Transverse colon (tissue), 4 donors: Measurements from ENCODE around the gene SREK1IP1. TPM values are rescaled to one million over a fixed set of nuclear protein-coding genes. Genes with fewer than 3 reads are reported as not detected.
A peak's percentile ranks its signal among the peaks of the same experiment; 100 is the strongest.

Experiments used
- DNase-seq: peaks from one replicate; pipeline ENCODE4 v3.0.0-alpha.2; 2019
- H3K27ac ChIP-seq, 4 donors: fragments of 200-600 bp; sonication (generic); 2 replicates each; pipeline ENCODE4 v1.5.1; 2016 to 2018; ENCODE audit warnings: inconsistent platforms in 4 of 4
- H3K27me3 ChIP-seq: fragments of 200-600 bp; sonication (generic); 2 replicates; pipeline ENCODE4 v1.5.1; 2017; ENCODE audit warnings: inconsistent platforms
- H3K36me3 ChIP-seq, 4 donors: fragments of 200-600 bp; sonication (generic); 2 replicates each; pipeline ENCODE4 v1.5.1; 2017 to 2019; ENCODE audit warnings: inconsistent platforms in 4 of 4
- H3K4me1 ChIP-seq, 4 donors: fragments of 200-600 bp; sonication (generic); 2 replicates each; pipeline ENCODE4 v1.5.1; 2017 to 2020; ENCODE audit warnings: inconsistent platforms in 4 of 4
- H3K4me3 ChIP-seq, 4 donors: fragments of 200-600 bp; sonication (generic); 1 replicate in 1 of 4; 2 replicates in 3 of 4; pipeline versions ENCODE4 v1.5.1 to v1.6.1; 2017 to 2019; ENCODE audit warnings: inconsistent platforms in 4 of 4
- H3K9me3 ChIP-seq, 2 donors: fragments of 200-600 bp; sonication (generic); 2 replicates each; pipeline ENCODE4 v1.5.1; 2017 to 2019; ENCODE audit warnings: inconsistent platforms in 2 of 2
- CTCF ChIP-seq, 5 experiments: fragments of 200-600 bp in 3 of 5; fragments of 450-650 bp in 2 of 5; sonication (generic) in 3 of 5; IDR thresholded peaks; 1 replicate in 2 of 5; 2 replicates in 3 of 5; pipeline ENCODE4 v1.5.1; 2016 to 2017; ENCODE audit warnings: antibody characterized with exemption in 5 of 5, inconsistent platforms in 3 of 5, mild to moderate bottlenecking in 2 of 5, moderate library complexity in 1 of 5
- EP300 ChIP-seq: sonication (generic); formaldehyde crosslinking; IDR thresholded peaks from one replicate; pipeline ENCODE4 v1.6.1; 2017; ENCODE audit warnings: antibody characterized with exemption, low read depth
- POLR2A ChIP-seq: fragments of 450-650 bp; IDR thresholded peaks from one replicate; pipeline ENCODE4 v1.6.1; 2016; ENCODE audit warnings: antibody characterized with exemption, mild to moderate bottlenecking, moderate library complexity
- POLR2AphosphoS5 ChIP-seq, 3 donors: sonication (generic); formaldehyde crosslinking; IDR thresholded peaks; one replicate each; pipeline ENCODE4 v1.6.1; 2016; ENCODE audit warnings: antibody characterized with exemption in 3 of 3
- WGBS, 2 donors: methylation state at CpG; one replicate each; pipeline ENCODE4 v1.1.5; 2018; ENCODE audit warnings: low coverage in 1 of 2; 5-methylcytosine and 5-hydroxymethylcytosine counted together
- in situ Hi-C, 4 donors: fragments of 200-750 bp; cut with MboI; loops; one replicate each; pipeline versions ENCODE4 v1.15.0 to v1.15.1; 2017; ENCODE audit warnings: low sequenced_read_pairs in 3 of 4, low pct_ligation_motif_present in 1 of 4, low pct_unique_long_range_greater_than_20kb in 1 of 4
- intact Hi-C: fragments of 100-400 bp; cut with DNase I; formaldehyde crosslinking; loops from one replicate; pipeline ENCODE4 v1.15.1; 2023; ENCODE audit warnings: low total_unique reads
- total RNA-seq, 4 donors: library from RNA; depleted of rRNA; stranded (reverse); fragments of >200 nt; gene quantifications; one replicate each; pipeline ENCODE4 v1.1.0, GENCODE V29; 2016

Gene SREK1IP1
- total RNA-seq, 4 donors from 2014 or later = 4.0 to 14.1 (median 7.0) TPM

- Histone ChIP-seq H3K4me1 (peaks cover 0 to 8% (median 6%) of the 10 kb centered on the region in 4 donors), H3K4me3 (no peak overlapping the region), H3K9me3 (no peaks in the 10 kb centered on the region), H3K36me3 (no peaks in the 10 kb centered on the region), H3K27me3 (peaks cover 40% of the 10 kb centered on the region), H3K27ac (no peak overlapping the region)
- intact Hi-C loops (no loop called here), in situ Hi-C loops (no loop called here)
- 17 to 34% methylated on average over 1 to 3 of the region's 3 CpGs for WGBS, 2 donors
- no peak for DNase-seq
- TF ChIP-seq POLR2AphosphoS5 (IDR thresholded peaks at IDR 0.05) = no peak
- TF ChIP-seq CTCF (IDR thresholded peaks at IDR 0.05) = no peak
- TF ChIP-seq EP300 = no peak
- no peak for TF ChIP-seq POLR2A
Measured at GRCh38 chr5:64691291-64691690, 77.2 kb downstream of the SREK1IP1 start.

DNA sequence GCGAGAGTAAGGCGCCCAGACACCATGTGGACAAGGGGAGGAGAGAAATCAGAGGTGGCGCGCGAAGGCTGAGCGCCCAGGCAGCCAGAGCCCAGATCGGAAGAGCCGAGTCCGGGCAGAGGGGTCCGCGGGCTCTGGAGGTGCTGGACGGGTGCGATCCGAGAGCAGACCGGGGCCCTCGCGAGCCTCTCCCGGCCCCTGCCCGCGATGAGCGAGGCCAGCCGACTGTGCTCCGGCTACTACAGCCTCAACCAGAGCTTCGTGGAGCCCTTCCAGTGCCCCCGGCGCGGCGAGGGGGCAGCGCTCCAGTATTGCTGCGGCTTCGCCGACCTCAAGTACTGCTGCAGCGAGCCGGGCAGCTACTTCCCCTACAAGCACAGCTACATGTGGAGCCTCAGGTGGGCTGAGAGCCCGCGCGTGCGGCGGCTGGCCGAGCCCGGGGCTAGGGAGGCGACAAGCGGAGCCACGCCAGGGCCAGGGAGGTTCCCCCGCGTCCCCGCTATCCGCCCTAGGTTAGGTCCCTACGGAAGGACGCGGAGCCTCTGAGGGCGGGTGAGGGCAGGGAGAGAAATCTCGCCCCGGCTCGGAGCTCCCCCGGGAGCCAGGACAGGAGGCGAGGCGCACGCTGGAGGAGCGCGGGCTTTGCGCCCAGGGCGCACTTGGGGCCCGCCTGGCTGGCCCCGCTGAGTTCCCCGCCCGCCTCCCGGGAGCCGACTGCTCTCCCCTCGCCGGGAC, 77.9 kb downstream of the SREK1IP1 start, which contains the start of gene SHISAL2B:
TSS of gene SHISAL2B (plus strand) at position 87 of the 735 bp plus-strand sequence. CDS start at position 208, 121 bp downstream.
- TF ChIP-seq POLR2A (no peak), EP300 (no peak), POLR2AphosphoS5 (IDR thresholded peaks at IDR 0.05) (no peak), CTCF (IDR thresholded peaks at IDR 0.05) (no peak)
- 18% methylated on average over 57 of the region's 71 CpGs; no CpG with 5 or more reads in 1 of the 2 donors for WGBS, 2 donors
- H3K4me3 ChIP-seq = peak within 1 kb of the TSS in 1 of 4 donors; percentile 2
- H3K27ac ChIP-seq = no peak within 1 kb of the TSS
- peaks cover 40% of the 10 kb centered on the region for H3K27me3 ChIP-seq
- H3K4me1 ChIP-seq = peaks cover 0 to 8% (median 6%) of the 10 kb centered on the region in 4 donors
- intact Hi-C loops = no loop called here
- no peaks in the 10 kb centered on the region for H3K36me3 ChIP-seq
- in situ Hi-C loops = no loop called here
- no peak for DNase-seq
- H3K9me3 ChIP-seq = no peaks in the 10 kb centered on the region

DNA sequence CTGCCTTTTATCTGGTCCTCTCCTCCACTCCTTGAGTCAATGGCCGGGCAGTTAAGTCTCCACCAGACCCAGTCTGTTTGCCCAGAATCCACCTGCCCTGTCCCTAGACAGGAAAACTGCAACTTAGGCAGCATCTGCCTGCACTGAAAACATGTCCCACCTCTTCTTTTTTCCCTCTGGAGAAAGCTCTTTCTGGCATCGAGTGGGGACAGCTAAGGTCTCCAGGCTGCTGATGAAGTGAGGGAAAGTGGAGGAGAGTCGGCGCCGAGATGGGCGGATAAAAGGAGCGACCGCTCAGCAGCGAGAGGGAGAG, 78.4 kb downstream of the SREK1IP1 start:
- peaks cover 0 to 8% (median 6%) of the 10 kb centered on the region in 4 donors for H3K4me1 ChIP-seq
- H3K4me3 ChIP-seq = no peak overlapping the region
- no peaks in the 10 kb centered on the region for H3K36me3 ChIP-seq
- intact Hi-C loops (no loop called here), in situ Hi-C loops (no loop called here)
- TF ChIP-seq POLR2A (no peak), POLR2AphosphoS5 (IDR thresholded peaks at IDR 0.05) (no peak), EP300 (no peak), CTCF (IDR thresholded peaks at IDR 0.05) (no peak)
- H3K9me3 ChIP-seq = no peaks in the 10 kb centered on the region
- DNase-seq = no peak
- no peak overlapping the region for H3K27ac ChIP-seq
- peaks cover 40% of the 10 kb centered on the region for H3K27me3 ChIP-seq
- WGBS, 2 donors = 14 to 20% methylated on average over 1 to 9 of the region's 9 CpGs

GRCh38 chr5:64688965-64689364, 79.5 kb downstream of the SREK1IP1 start:
- H3K9me3 ChIP-seq = no peaks in the 10 kb centered on the region
- H3K27ac ChIP-seq = no peak overlapping the region
- WGBS, 2 donors = 60 to 90% methylated on average over 2 to 3 of the region's 3 CpGs
- in situ Hi-C loops = no loop called here
- H3K27me3 ChIP-seq = peaks cover 40% of the 10 kb centered on the region
- DNase-seq = no peak
- peaks cover 0 to 8% (median 6%) of the 10 kb centered on the region in 4 donors for H3K4me1 ChIP-seq
- no peaks in the 10 kb centered on the region for H3K36me3 ChIP-seq
- intact Hi-C loops = no loop called here
- no peak for TF ChIP-seq POLR2A
- TF ChIP-seq POLR2AphosphoS5 (IDR thresholded peaks at IDR 0.05) = no peak
- TF ChIP-seq CTCF (IDR thresholded peaks at IDR 0.05) = no peak
- TF ChIP-seq EP300 = no peak
- H3K4me3 ChIP-seq = no peak overlapping the region
